ENCODE data around the gene JARID2. TPM values are rescaled to one million over a fixed set of nuclear protein-coding genes. Genes with fewer than 3 reads are reported as not detected.

The JARID2 gene
- total RNA-seq, 6 experiments from 2014 or later: 2.5 to 3.9 (median 3.0) TPM

DNA sequence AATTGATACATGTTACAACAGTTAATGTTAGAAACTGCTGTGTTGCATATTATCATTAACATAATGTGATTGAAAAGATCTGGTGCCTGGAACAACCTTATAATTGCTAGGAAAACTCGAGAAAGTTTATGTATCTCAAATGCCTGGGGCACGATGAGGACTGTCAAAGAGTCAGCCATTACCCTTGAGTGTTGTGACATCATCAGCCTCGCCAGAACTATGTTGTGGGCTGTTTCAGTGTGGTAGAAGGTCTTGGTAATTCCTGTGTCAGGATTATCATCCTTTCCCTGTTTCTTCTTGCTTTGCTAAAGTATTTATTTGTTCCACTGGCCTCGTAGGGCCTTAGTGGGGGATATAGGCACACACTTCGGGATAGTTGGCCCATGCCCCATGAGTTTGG is 231.9 kb downstream of the JARID2 start:
- TF ChIP-seq, protein P1, sequence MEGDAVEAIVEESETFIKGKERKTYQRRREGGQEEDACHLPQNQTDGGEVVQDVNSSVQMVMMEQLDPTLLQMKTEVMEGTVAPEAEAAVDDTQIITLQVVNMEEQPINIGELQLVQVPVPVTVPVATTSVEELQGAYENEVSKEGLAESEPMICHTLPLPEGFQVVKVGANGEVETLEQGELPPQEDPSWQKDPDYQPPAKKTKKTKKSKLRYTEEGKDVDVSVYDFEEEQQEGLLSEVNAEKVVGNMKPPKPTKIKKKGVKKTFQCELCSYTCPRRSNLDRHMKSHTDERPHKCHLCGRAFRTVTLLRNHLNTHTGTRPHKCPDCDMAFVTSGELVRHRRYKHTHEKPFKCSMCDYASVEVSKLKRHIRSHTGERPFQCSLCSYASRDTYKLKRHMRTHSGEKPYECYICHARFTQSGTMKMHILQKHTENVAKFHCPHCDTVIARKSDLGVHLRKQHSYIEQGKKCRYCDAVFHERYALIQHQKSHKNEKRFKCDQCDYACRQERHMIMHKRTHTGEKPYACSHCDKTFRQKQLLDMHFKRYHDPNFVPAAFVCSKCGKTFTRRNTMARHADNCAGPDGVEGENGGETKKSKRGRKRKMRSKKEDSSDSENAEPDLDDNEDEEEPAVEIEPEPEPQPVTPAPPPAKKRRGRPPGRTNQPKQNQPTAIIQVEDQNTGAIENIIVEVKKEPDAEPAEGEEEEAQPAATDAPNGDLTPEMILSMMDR (IDR thresholded peaks at IDR 0.05): no peak
- TF ChIP-seq POLR2A (IDR thresholded peaks at IDR 0.05): no peak

DNA sequence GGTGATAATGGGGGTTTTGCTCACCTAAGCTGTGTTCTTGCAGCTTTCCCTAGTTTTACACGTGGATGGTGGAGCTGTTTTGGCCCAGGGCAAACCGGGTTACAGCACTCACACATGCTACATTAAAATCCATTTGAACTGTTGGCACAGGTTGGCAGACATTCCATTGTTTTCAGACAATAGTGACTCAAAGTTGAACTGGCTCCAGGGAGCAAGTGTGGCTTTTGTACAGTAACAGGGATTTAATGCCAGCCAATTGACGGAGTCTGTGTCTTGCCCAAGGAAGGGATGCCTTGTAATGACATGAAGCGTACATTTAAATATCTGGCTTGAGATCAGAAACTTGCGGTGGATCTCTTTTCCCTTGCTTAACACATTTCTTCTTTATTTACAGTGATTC is 233.9 kb downstream of the JARID2 start:
- ATAC-seq: no peak
- no peak for DNase-seq
- Histone ChIP-seq H3K27ac (no peak overlapping the region), H3K4me1 (no peaks in the 10 kb centered on the region), H3K9me3 (no peaks in the 10 kb centered on the region), H3K36me3 (no peaks in the 10 kb centered on the region), H3K27me3 (no peaks in the 10 kb centered on the region), H3K4me3 (no peak overlapping the region)
- WGBS (ENCODE audit: insufficient coverage, low coverage, low lambda C conversion rate, missing lambda C conversion rate): 94% methylated on average over 2 of the region's 5 CpGs
- intact Hi-C loops (cut with DNase I): no loop called here
- no peak for TF ChIP-seq POLR2A (IDR thresholded peaks at IDR 0.05)
- TF ChIP-seq, protein P1 (IDR thresholded peaks at IDR 0.05): no peak

More for the DNA sequence above, 231.9 kb downstream of the JARID2 start:
- WGBS (ENCODE audit: insufficient coverage, low coverage, low lambda C conversion rate, missing lambda C conversion rate): 62% methylated on average over 5 of the region's 5 CpGs
- Histone ChIP-seq H3K9me3 (no peaks in the 10 kb centered on the region), H3K27me3 (no peaks in the 10 kb centered on the region), H3K4me3 (no peak overlapping the region), H3K36me3 (no peaks in the 10 kb centered on the region), H3K27ac (no peak overlapping the region), H3K4me1 (no peaks in the 10 kb centered on the region)
- ATAC-seq (no peak), DNase-seq (no peak)
- intact Hi-C loops (cut with DNase I): no loop called here

DNA sequence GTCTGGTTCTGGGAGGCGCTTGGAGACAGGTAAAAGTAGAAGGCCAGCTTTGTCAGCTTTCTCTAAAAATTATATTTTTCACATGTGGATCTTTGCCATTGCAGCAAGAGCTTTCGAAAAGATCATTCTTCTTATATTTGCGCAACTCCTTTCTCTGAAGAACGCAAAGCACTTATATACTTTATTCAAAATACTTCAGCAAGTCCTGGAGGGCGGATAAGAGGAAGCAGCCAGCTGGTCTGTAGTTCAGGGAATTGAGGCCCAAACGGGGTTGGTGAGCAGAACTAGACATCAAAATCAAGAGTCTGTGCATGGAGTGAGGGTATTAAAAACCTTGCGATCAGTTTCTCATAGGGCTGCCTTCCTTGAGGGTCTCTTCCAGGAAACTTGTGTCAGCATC is 234.7 kb downstream of the JARID2 start:
- WGBS (ENCODE audit: insufficient coverage, low coverage, low lambda C conversion rate, missing lambda C conversion rate): 94% methylated on average over 6 of the region's 7 CpGs
- no peak overlapping the region for H3K4me3 ChIP-seq
- H3K9me3 ChIP-seq: no peaks in the 10 kb centered on the region
- H3K36me3 ChIP-seq: no peaks in the 10 kb centered on the region
- TF ChIP-seq POLR2A (IDR thresholded peaks at IDR 0.05): no peak
- TF ChIP-seq, protein P1 (IDR thresholded peaks at IDR 0.05): no peak
- no peak overlapping the region for H3K27ac ChIP-seq
- DNase-seq: no peak
- H3K4me1 ChIP-seq: no peaks in the 10 kb centered on the region
- no peaks in the 10 kb centered on the region for H3K27me3 ChIP-seq
- intact Hi-C loops (cut with DNase I): no loop called here
- no peak for ATAC-seq

DNA sequence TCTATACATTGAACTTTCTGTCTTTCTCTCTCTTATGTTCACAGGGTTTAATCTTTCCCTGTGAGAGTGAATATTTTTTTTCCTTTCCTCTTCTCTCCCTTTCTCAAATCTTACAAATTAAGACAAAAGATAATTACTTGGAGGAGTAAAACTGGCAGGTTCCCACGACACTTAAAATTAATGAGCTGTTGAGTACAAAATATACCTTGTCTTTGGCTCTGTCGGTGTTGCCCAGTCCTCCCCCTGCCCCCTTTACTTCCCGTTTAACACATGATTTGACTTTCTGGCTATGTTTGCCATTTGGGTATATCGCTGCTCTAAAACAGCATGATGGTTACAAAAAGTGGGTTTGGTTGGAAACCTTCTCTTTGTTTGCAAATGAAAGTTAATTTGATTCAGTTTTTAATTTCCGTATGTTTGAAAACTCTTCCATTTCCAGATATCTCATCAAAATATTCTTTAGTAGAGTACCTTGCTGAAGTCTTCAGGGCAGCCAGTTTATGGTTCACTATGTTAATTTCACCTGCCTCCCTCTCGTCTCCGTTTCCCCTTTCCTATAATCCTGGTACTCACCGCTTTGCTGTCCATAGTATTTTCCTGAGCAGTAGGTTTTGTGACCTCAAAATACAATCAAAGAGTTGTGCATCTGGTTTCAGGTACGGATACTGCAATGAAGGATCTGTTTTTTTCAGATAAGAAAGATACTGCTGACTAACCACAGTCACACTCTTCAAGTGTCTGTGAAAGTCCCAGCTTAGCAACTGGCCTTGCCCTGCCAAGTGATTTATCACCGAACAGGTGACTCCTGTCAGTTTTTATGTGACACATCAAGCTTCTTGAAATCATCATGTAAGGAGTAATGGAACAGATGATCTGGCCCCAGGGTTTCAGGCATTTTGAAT is 235.8 kb downstream of the JARID2 start:
- Histone ChIP-seq H3K9me3 (no peaks in the 10 kb centered on the region), H3K36me3 (no peaks in the 10 kb centered on the region), H3K4me1 (no peaks in the 10 kb centered on the region), H3K4me3 (no peak overlapping the region), H3K27ac (no peak overlapping the region), H3K27me3 (no peaks in the 10 kb centered on the region)
- ATAC-seq (no peak), DNase-seq (no peak)
- WGBS (ENCODE audit: insufficient coverage, low coverage, low lambda C conversion rate, missing lambda C conversion rate): 75% methylated on average over 10 of the region's 10 CpGs
- intact Hi-C loops (cut with DNase I): no loop called here
- no peak for TF ChIP-seq POLR2A (IDR thresholded peaks at IDR 0.05)
- TF ChIP-seq, protein P1 (IDR thresholded peaks at IDR 0.05): no peak
